Mucosa of stomach (tissue), 1 donor: ENCODE data around the gene C22orf31.

Experiments used
- H3K27me3 ChIP-seq: one replicate; pipeline ENCODE4 v1.7.0; 2013; ENCODE audit warnings: mild to moderate bottlenecking, low read length; ENCODE audit not compliant: control insufficient read depth, insufficient read depth
- H3K36me3 ChIP-seq: one replicate; pipeline ENCODE4 v1.7.0; 2013; ENCODE audit warnings: low read length; ENCODE audit not compliant: control insufficient read depth, insufficient read depth
- H3K4me1 ChIP-seq: one replicate; pipeline ENCODE4 v1.7.0; 2013; ENCODE audit warnings: mild to moderate bottlenecking, low read length; ENCODE audit not compliant: control insufficient read depth, insufficient read depth
- H3K4me3 ChIP-seq: one replicate; pipeline ENCODE4 v1.7.0; 2013; ENCODE audit warnings: low read length
- H3K9ac ChIP-seq: one replicate; pipeline ENCODE4 v1.7.0; 2013; ENCODE audit warnings: mild to moderate bottlenecking, low read length, moderate library complexity
- H3K9me3 ChIP-seq: one replicate; pipeline ENCODE4 v1.7.0; 2013; ENCODE audit warnings: mild to moderate bottlenecking, low read length, moderate library complexity; ENCODE audit not compliant: control insufficient read depth
- donor health status: Pancreatic carcinoma.

C22orf31 gene

DNA sequence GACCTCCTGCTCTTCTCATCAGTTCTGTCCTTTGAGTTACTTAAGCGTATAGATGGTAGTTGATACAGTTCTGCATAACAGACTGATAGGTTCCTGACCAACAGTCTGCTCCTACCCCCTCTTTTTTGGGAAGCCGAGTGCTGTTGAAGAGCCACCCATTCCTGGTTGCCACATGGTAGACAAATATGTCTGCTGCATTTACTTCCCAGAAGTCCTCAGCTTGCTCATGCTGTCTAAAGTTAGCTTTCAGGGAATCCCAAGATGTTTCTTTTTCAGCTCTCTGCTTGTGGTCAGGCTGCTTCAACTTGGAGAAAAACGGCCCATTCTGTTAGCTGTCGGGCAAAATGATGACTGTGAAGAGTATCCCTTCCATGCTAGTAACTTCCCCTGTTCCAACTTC, 48.7 kb downstream of the C22orf31 start:
- Histone ChIP-seq H3K4me3 (no peak overlapping the region), H3K9ac (no peak overlapping the region), H3K4me1 (peaks cover 29% of the 10 kb centered on the region), H3K9me3 (no peaks in the 10 kb centered on the region), H3K27me3 (no peaks in the 10 kb centered on the region), H3K36me3 (no peaks in the 10 kb centered on the region)

DNA sequence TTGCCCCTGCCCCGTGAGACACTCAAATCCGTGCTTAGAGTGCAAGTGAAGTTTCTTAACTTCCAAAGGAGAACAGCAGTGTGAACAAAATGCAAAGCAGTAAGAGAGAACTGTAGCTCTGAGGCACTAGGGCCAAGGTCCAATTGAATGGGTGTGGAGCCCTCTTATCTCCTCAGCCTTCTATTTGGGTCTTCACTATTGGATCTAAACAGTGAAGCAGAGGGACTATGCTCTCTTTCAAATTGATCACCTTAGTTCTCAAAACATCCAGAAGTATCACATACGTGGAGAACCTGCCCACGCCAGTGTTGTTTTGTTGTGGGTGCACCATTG, 49.6 kb downstream of the C22orf31 start:
- Histone ChIP-seq H3K4me1 (peaks cover 26% of the 10 kb centered on the region), H3K27me3 (no peaks in the 10 kb centered on the region), H3K36me3 (no peaks in the 10 kb centered on the region), H3K9me3 (no peaks in the 10 kb centered on the region), H3K9ac (peak overlapping the region; percentile 35), H3K4me3 (no peak overlapping the region)

GRCh38 chr22:29011240-29012100, 50.2 kb downstream of the C22orf31 start:
- Histone ChIP-seq H3K4me1 (peaks cover 20% of the 10 kb centered on the region), H3K27me3 (no peaks in the 10 kb centered on the region), H3K4me3 (no peak overlapping the region), H3K9me3 (no peaks in the 10 kb centered on the region), H3K9ac (peak overlapping the region; percentile 35), H3K36me3 (no peaks in the 10 kb centered on the region)

DNA sequence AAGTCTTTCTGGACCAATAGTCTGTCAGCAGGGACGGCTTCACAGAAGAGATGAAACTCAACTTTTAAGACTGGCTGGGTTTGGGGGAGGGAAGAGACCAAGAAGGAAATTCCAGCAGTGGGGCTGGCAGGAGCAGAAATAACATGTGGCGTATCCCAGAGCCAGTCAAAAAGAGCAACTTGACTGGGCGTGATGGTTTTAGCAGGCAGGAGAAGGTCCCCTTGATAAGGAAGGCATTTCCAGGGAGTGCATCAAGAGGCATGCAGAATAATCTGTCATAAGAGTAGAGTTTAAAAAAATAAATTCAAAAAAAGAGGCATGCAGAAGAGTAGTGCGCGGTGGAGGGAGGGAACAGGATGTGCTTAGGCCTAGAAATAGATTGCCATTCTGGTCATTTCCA, 52.5 kb downstream of the C22orf31 start:
- Histone ChIP-seq H3K36me3 (no peaks in the 10 kb centered on the region), H3K4me3 (no peak overlapping the region), H3K27me3 (no peaks in the 10 kb centered on the region), H3K9me3 (no peaks in the 10 kb centered on the region), H3K9ac (no peak overlapping the region), H3K4me1 (peaks cover 22% of the 10 kb centered on the region)
